SK-N-SH (cell line): ENCODE results near the gene FDXR.

Source experiments
- CTCF ChIP-seq: fragments of 200-600 bp; sonication (generic); IDR thresholded peaks from 2 replicates; pipeline ENCODE4 v1.6.1; 2017; ENCODE audit warnings: antibody characterized with exemption, mild to moderate bottlenecking, moderate library complexity
- EP300 ChIP-seq, 2 experiments: IDR thresholded peaks; 2 replicates each; pipeline versions ENCODE4 v1.4.0 to v1.6.1; 2012; ENCODE audit warnings: borderline replicate concordance in 1 of 2, low read depth in 1 of 2, low read length in 1 of 2
- FOSL2 ChIP-seq: IDR thresholded peaks from 2 replicates; pipeline ENCODE4 v1.4.0; 2012; ENCODE audit warnings: low read depth, mild to moderate bottlenecking, moderate library complexity, borderline replicate concordance
- GABPA ChIP-seq: IDR thresholded peaks from 2 replicates; pipeline ENCODE4 v1.4.0; 2012; ENCODE audit warnings: low read depth, mild to moderate bottlenecking
- MAX ChIP-seq: IDR thresholded peaks from 2 replicates; pipeline ENCODE4 v1.4.0; 2012; ENCODE audit warnings: low read depth
- MEF2A ChIP-seq: IDR thresholded peaks from 2 replicates; pipeline ENCODE4 v1.4.0; 2012; ENCODE audit warnings: low read depth, borderline replicate concordance
- NFIC ChIP-seq: IDR thresholded peaks from 2 replicates; pipeline ENCODE4 v1.4.0; 2012; ENCODE audit warnings: borderline replicate concordance
- PBX3 ChIP-seq: IDR thresholded peaks from 2 replicates; pipeline ENCODE4; 2012
- REST ChIP-seq: IDR thresholded peaks from 2 replicates; pipeline ENCODE4 v1.6.1; 2012; ENCODE audit warnings: mild to moderate bottlenecking, low read depth, low read length, moderate library complexity
- SMC3 ChIP-seq: IDR thresholded peaks from 2 replicates; pipeline ENCODE4 v1.6.1; 2012; ENCODE audit warnings: low read depth, low read length, improper control_type of control experiment
- TAF1 ChIP-seq: IDR thresholded peaks from 2 replicates; pipeline ENCODE4 v1.6.1; 2012; ENCODE audit warnings: low read depth, mild to moderate bottlenecking, low read length, moderate library complexity, borderline replicate concordance
- YY1 ChIP-seq: IDR thresholded peaks from 2 replicates; pipeline ENCODE4 v1.4.0; 2012; ENCODE audit warnings: low read depth, mild to moderate bottlenecking
- ZBTB33 ChIP-seq: IDR thresholded peaks from 2 replicates; pipeline ENCODE4 v1.4.0; 2012; ENCODE audit warnings: low read depth, borderline replicate concordance

- TF ChIP-seq YY1 (no peak), CTCF (no peak), REST (no peak), MAX (no peak), EP300 (IDR thresholded peaks at IDR 0.05; ENCODE audit: borderline replicate concordance in 1 of 2, low read depth in 1 of 2, low read length in 1 of 2) (no peak), PBX3 (no peak), FOSL2 (no peak), SMC3 (no peak), ZBTB33 (no peak), MEF2A (no peak), TAF1 (no peak), NFIC (no peak), GABPA (no peak)
Observed at GRCh38 chr17:74892974-74893911, 20.4 kb upstream of the FDXR start, which contains the start of gene FADS6.
